CD4-positive, alpha-beta T cell treated with Interleukin-2 at 100 ng/mL for 4 hours (primary cell): Measurements from ENCODE around the gene SFT2D1.
"Not testable (repeated sequence)": the region's sequence is repeated elsewhere in the genome, so short reads cannot be mapped to it uniquely, and the experiment has no call there.

ENCODE experiments used
- DNase-seq: peaks from one replicate; pipeline ENCODE4 v3.0.0-alpha.2; 2020; ENCODE audit warnings: low spot score

Gene SFT2D1

GRCh38 chr6:166362427-166362826, 20.1 kb upstream of the SFT2D1 start:
- DNase-seq, result not testable (repeated sequence)

- no peak for DNase-seq
These were observed 18.7 kb upstream of the SFT2D1 start for GRCh38 chr6:166361077-166361429.

GRCh38 chr6:166360243-166361076, 18.1 kb upstream of the SFT2D1 start:
- no peak for DNase-seq

- DNase-seq, result no peak
These were observed 13.2 kb upstream of the SFT2D1 start for GRCh38 chr6:166355552-166355951.

GRCh38 chr6:166354965-166355364, 12.6 kb upstream of the SFT2D1 start:
- no peak for DNase-seq

- DNase-seq, result no peak
These were observed 11.8 kb upstream of the SFT2D1 start for GRCh38 chr6:166354143-166354542.

GRCh38 chr6:166353507-166353906, 11.2 kb upstream of the SFT2D1 start:
- DNase-seq, result no peak

- no peak for DNase-seq
These were observed 10.6 kb upstream of the SFT2D1 start for GRCh38 chr6:166352923-166353322.

GRCh38 chr6:166351715-166352285, 9.5 kb upstream of the SFT2D1 start:
- no peak for DNase-seq

- no peak for DNase-seq
These were observed 6.1 kb upstream of the SFT2D1 start for GRCh38 chr6:166348305-166348949.

- no peak for DNase-seq
These were observed 4.6 kb upstream of the SFT2D1 start for GRCh38 chr6:166346965-166347364.

- DNase-seq, result no peak
These were observed 4.1 kb upstream of the SFT2D1 start for GRCh38 chr6:166346449-166346848.

- not testable (repeated sequence) for DNase-seq
These were observed 3.3 kb upstream of the SFT2D1 start for GRCh38 chr6:166345672-166346071.

- not testable (repeated sequence) for DNase-seq
These were observed 2.6 kb upstream of the SFT2D1 start for GRCh38 chr6:166344921-166345320.

- DNase-seq, result no peak
These were observed 1.9 kb upstream of the SFT2D1 start for GRCh38 chr6:166344240-166344639.

GRCh38 chr6:166343150-166343487, 774 bp upstream of the SFT2D1 start:
- DNase-seq, result no peak

- DNase-seq, result no peak
These were observed 382 bp downstream of the SFT2D1 start for GRCh38 chr6:166341977-166342348.

- no peak for DNase-seq
These were observed 881 bp downstream of the SFT2D1 start for GRCh38 chr6:166341464-166341863.

GRCh38 chr6:166338854-166339253, 3.5 kb downstream of the SFT2D1 start:
- DNase-seq, result no peak

GRCh38 chr6:166336847-166337246, 5.5 kb downstream of the SFT2D1 start:
- no peak for DNase-seq

- DNase-seq, result no peak
These were observed 6.7 kb downstream of the SFT2D1 start for GRCh38 chr6:166335378-166336302.

- DNase-seq, result no peak
These were observed 7.5 kb downstream of the SFT2D1 start for GRCh38 chr6:166334878-166335277.
